DOHH2 (cell line): ENCODE results near the gene FAM241A.
A peak's percentile ranks its signal among the peaks of the same experiment; 100 is the strongest.
"Not testable (repeated sequence)": the region's sequence is repeated elsewhere in the genome, so short reads cannot be mapped to it uniquely, and the experiment has no call there.

Source experiments
- H3F3A ChIP-seq: fragments of 200-600 bp; sonication (generic), shearing (Covaris generic); 2 replicates; pipeline ENCODE4 v1.6.0; 2016; ENCODE audit warnings: antibody characterized with exemption, mild to moderate bottlenecking; ENCODE audit not compliant: control insufficient read depth, insufficient read depth
- H3K27ac ChIP-seq: fragments of 200-600 bp; sonication (generic); 2 replicates; pipeline ENCODE4 v1.5.1; 2014; ENCODE audit warnings: low read depth, mild to moderate bottlenecking, low read length, moderate library complexity
- H3K27me3 ChIP-seq: fragments of 200-600 bp; sonication (generic); 2 replicates; pipeline ENCODE4 v1.6.1; 2014; ENCODE audit warnings: mild to moderate bottlenecking, low read length, mixed read lengths; ENCODE audit not compliant: control insufficient read depth
- H3K36me3 ChIP-seq: fragments of 200-600 bp; sonication (generic); 2 replicates; pipeline ENCODE4 v1.6.1; 2014; ENCODE audit warnings: mild to moderate bottlenecking, low read length, moderate library complexity, mixed read lengths; ENCODE audit not compliant: control insufficient read depth
- H3K4me1 ChIP-seq: fragments of 200-600 bp; sonication (generic); 2 replicates; pipeline ENCODE4 v1.6.1; 2014; ENCODE audit warnings: mild to moderate bottlenecking, low read length, mixed read lengths; ENCODE audit not compliant: control insufficient read depth
- H3K4me2 ChIP-seq: fragments of 200-600 bp; sonication (generic); 2 replicates; pipeline ENCODE4 v1.6.0; 2014; ENCODE audit warnings: mild to moderate bottlenecking, low read length, moderate library complexity
- H3K4me3 ChIP-seq: fragments of 200-600 bp; sonication (generic); 2 replicates; pipeline ENCODE4 v1.5.1; 2014; ENCODE audit warnings: mild to moderate bottlenecking, low read length, mixed read lengths
- H3K79me2 ChIP-seq: fragments of 200-600 bp; sonication (generic); 2 replicates; pipeline ENCODE4 v1.6.1; 2014; ENCODE audit warnings: mild to moderate bottlenecking, low read length, mixed read lengths; ENCODE audit not compliant: control insufficient read depth
- H3K9me2 ChIP-seq: fragments of 200-600 bp; sonication (generic); replicated peaks from 2 replicates; pipeline ENCODE4 v1.6.1; 2014; ENCODE audit warnings: mild to moderate bottlenecking, low read length, mixed read lengths; ENCODE audit not compliant: control insufficient read depth
- H3K9me3 ChIP-seq: fragments of 200-600 bp; sonication (generic); 2 replicates; pipeline ENCODE4 v1.6.1; 2014; ENCODE audit warnings: antibody characterized with exemption, low read length, mixed read lengths; ENCODE audit not compliant: control insufficient read depth, insufficient read depth
- H4K20me1 ChIP-seq: fragments of 200-600 bp; sonication (generic); 2 replicates; pipeline ENCODE4 v1.6.0; 2014; ENCODE audit warnings: low read depth, mild to moderate bottlenecking, antibody characterized with exemption, low read length, moderate library complexity; ENCODE audit not compliant: control insufficient read depth, insufficient read depth
- CTCF ChIP-seq: fragments of 200-600 bp; sonication (generic); IDR thresholded peaks from one replicate; pipeline ENCODE4 v1.5.1; 2014; ENCODE audit warnings: antibody characterized with exemption, mild to moderate bottlenecking, low read depth, low read length; ENCODE audit not compliant: poor library complexity, severe bottlenecking
- EZH2phosphoT487 ChIP-seq: fragments of 200-600 bp; sonication (generic); IDR thresholded peaks from 2 replicates; pipeline ENCODE4 v1.6.1; 2017; ENCODE audit warnings: borderline replicate concordance, mild to moderate bottlenecking, antibody characterized with exemption, low read length, moderate library complexity, mixed read lengths

Gene FAM241A

GRCh38 chr4:112110059-112110425 is 35.2 kb upstream of the FAM241A start:
- H3K27me3 ChIP-seq: no peaks in the 10 kb centered on the region
- 0 out of 2 replicates have a peak, but pooled peaks cover 2% of the 10 kb centered on the region for H3F3A ChIP-seq
- no peak overlapping the region for H3K27ac ChIP-seq
- H4K20me1 ChIP-seq: no peaks in the 10 kb centered on the region
- no peaks in the 10 kb centered on the region for H3K79me2 ChIP-seq
- H3K4me2 ChIP-seq: peak overlapping the region; percentile 54
- no peak for TF ChIP-seq CTCF
- no peak for TF ChIP-seq EZH2phosphoT487
- peak overlapping the region; percentile 36 for H3K4me3 ChIP-seq
- H3K9me3 ChIP-seq: no peaks in the 10 kb centered on the region
- peaks cover 19% of the 10 kb centered on the region for H3K4me1 ChIP-seq
- no peaks in the 10 kb centered on the region; the same call in 1 of the 2 replicates for H3K9me2 ChIP-seq
- no peaks in the 10 kb centered on the region for H3K36me3 ChIP-seq

DNA sequence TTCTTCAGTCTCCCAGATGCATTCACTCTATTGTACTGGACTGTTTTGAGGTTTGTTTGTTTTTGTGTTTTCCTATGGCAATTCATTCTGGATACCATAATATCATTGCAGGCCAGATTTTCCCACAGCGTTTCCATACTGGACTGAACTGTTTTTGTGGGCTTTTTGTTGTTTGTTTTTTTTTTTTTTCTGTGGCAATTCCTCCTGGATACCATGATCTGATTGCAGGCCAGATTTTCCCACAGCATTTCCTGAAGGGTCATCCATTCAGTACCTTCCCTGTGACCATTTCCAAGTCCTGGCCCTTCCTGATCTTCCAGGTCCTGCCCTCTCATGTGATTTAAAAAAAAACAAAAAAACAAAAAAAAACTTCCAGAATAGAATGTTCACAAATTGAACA is 33.9 kb upstream of the FAM241A start:
- no peaks in the 10 kb centered on the region for H3K36me3 ChIP-seq

DNA sequence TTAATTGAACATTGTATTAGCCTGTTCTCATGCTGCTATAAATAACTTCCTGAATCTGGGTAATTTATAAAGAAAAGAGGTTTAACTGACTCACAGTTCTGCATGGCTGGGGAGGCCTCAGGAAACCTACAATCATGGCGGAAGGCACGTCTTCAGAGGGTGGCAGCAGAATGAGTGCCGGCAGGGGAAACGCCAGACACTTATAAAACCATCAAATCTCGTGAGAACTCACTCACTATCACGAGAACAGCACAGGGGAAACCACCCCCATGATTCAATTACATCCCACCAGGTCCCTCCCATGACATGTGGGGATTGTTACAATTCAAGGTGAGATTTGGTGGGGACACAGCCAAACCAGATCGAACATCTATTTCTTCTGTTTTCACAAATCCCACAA is 33.2 kb upstream of the FAM241A start:
- H3F3A ChIP-seq, H3K36me3 ChIP-seq, H3K27ac ChIP-seq, H4K20me1 ChIP-seq, H3K27me3 ChIP-seq, H3K9me3 ChIP-seq, H3K79me2 ChIP-seq, H3K9me2 ChIP-seq, H3K4me2 ChIP-seq, H3K4me3 ChIP-seq: not testable (repeated sequence)
- peaks cover 14% of the 10 kb centered on the region for H3K4me1 ChIP-seq

More for the DNA sequence above, 33.9 kb upstream of the FAM241A start:
- Histone ChIP-seq H3K4me3 (no peak overlapping the region), H3K27me3 (no peaks in the 10 kb centered on the region), H3K79me2 (no peaks in the 10 kb centered on the region), H3K9me3 (no peaks in the 10 kb centered on the region), H4K20me1 (no peaks in the 10 kb centered on the region), H3K27ac (no peak overlapping the region), H3F3A (0 out of 2 replicates have a peak, but pooled peaks cover 2% of the 10 kb centered on the region), H3K4me1 (peaks cover 14% of the 10 kb centered on the region), H3K4me2 (no peak overlapping the region), H3K9me2 (no peaks in the 10 kb centered on the region; the same call in 1 of the 2 replicates)
- TF ChIP-seq EZH2phosphoT487: no peak
- no peak for TF ChIP-seq CTCF

GRCh38 chr4:112112590-112113170 is 32.6 kb upstream of the FAM241A start:
- no peaks in the 10 kb centered on the region for H3K36me3 ChIP-seq
- H3F3A ChIP-seq: 0 out of 2 replicates have a peak, but pooled peaks cover 2% of the 10 kb centered on the region
- H4K20me1 ChIP-seq: no peaks in the 10 kb centered on the region
- no peaks in the 10 kb centered on the region for H3K9me3 ChIP-seq
- peaks cover 14% of the 10 kb centered on the region for H3K4me1 ChIP-seq
- H3K9me2 ChIP-seq: no peaks in the 10 kb centered on the region; the same call in 1 of the 2 replicates
- H3K79me2 ChIP-seq: no peaks in the 10 kb centered on the region
- no peak overlapping the region for H3K27ac ChIP-seq
- TF ChIP-seq CTCF (no peak), EZH2phosphoT487 (no peak)
- no peaks in the 10 kb centered on the region for H3K27me3 ChIP-seq
- no peak overlapping the region for H3K4me2 ChIP-seq
- H3K4me3 ChIP-seq: no peak overlapping the region
